Breast epithelium (tissue), 4 donors: ENCODE results near the gene FCHSD2. TPM values are rescaled to one million over a fixed set of nuclear protein-coding genes. Genes with fewer than 3 reads are reported as not detected.

ENCODE experiments used
- DNase-seq, 2 donors: peaks; one replicate each; pipeline ENCODE4 v3.0.0-alpha.2; 2019; ENCODE audit warnings: low spot score in 2 of 2
- H3K27ac ChIP-seq, 2 donors: fragments of 200-600 bp; sonication (generic) in 1 of 2; one replicate each; pipeline ENCODE4 v1.5.1; 2016 to 2019; ENCODE audit warnings: mild to moderate bottlenecking in 1 of 2
- H3K27me3 ChIP-seq, 2 donors: fragments of 200-600 bp; sonication (generic) in 1 of 2; one replicate each; pipeline versions ENCODE4 v1.5.1 to v1.6.0; 2017 to 2019; ENCODE audit warnings: control low read depth in 1 of 2, mild to moderate bottlenecking in 1 of 2
- H3K36me3 ChIP-seq: fragments of 200-600 bp; one replicate; pipeline ENCODE4 v1.5.1; 2019
- H3K4me1 ChIP-seq, 2 donors: fragments of 200-600 bp; sonication (generic); one replicate each; pipeline ENCODE4 v1.5.1; 2016 to 2019; ENCODE audit warnings: control low read depth in 1 of 2
- H3K4me3 ChIP-seq, 3 donors: fragments of 200-600 bp; sonication (generic); 1 replicate in 2 of 3; 2 replicates in 1 of 3; pipeline ENCODE4 v1.5.1; 2016 to 2019; ENCODE audit warnings: mild to moderate bottlenecking in 3 of 3, moderate library complexity in 2 of 3
- H3K9me3 ChIP-seq, 2 donors: fragments of 200-600 bp; sonication (generic) in 1 of 2; one replicate each; pipeline ENCODE4 v1.5.1; 2016 to 2019; ENCODE audit warnings: control low read depth in 1 of 2
- CTCF ChIP-seq, 3 donors: fragments of 450-650 bp; IDR thresholded peaks; one replicate each; pipeline ENCODE4 v1.5.1; 2016 to 2017; ENCODE audit warnings: antibody characterized with exemption in 3 of 3, mild to moderate bottlenecking in 3 of 3, moderate library complexity in 3 of 3
- POLR2A ChIP-seq: fragments of 450-650 bp; IDR thresholded peaks from one replicate; pipeline ENCODE4 v1.6.1; 2016; ENCODE audit warnings: antibody characterized with exemption, mild to moderate bottlenecking, moderate library complexity
- POLR2AphosphoS5 ChIP-seq, 3 donors: sonication (generic); formaldehyde crosslinking; IDR thresholded peaks; one replicate each; pipeline ENCODE4 v1.6.1; 2017; ENCODE audit warnings: antibody characterized with exemption in 3 of 3
- intact Hi-C: fragments of 100-400 bp; cut with DNase I; formaldehyde crosslinking; loops from one replicate; pipeline ENCODE4 v1.15.1; 2023; ENCODE audit warnings: low total_unique reads
- total RNA-seq, 3 donors: library from RNA; depleted of rRNA; stranded (reverse); fragments of >200 nt; gene quantifications; one replicate each; pipeline ENCODE4 v1.1.0, GENCODE V29; 2016

FCHSD2 gene
- total RNA-seq, 3 donors from 2014 or later: 15.5 to 23.4 (median 19.0) TPM

GRCh38 chr11:72875736-72876135, 266.4 kb downstream of the FCHSD2 start:
- Histone ChIP-seq H3K9me3 (no peaks in the 10 kb centered on the region), H3K4me3 (no peak overlapping the region), H3K36me3 (no peaks in the 10 kb centered on the region), H3K27me3 (no peaks in the 10 kb centered on the region), H3K27ac (no peak overlapping the region), H3K4me1 (no peaks in the 10 kb centered on the region)
- TF ChIP-seq POLR2AphosphoS5 (IDR thresholded peaks at IDR 0.05) (no peak), POLR2A (no peak), CTCF (IDR thresholded peaks at IDR 0.05) (no peak)
- intact Hi-C loops: no loop called here
- DNase-seq: no peak

- H3K4me3 ChIP-seq: no peak overlapping the region
- H3K27ac ChIP-seq: no peak overlapping the region
- intact Hi-C loops: no loop called here
- no peak for DNase-seq
- no peaks in the 10 kb centered on the region for H3K36me3 ChIP-seq
- TF ChIP-seq CTCF (IDR thresholded peaks at IDR 0.05) (no peak), POLR2AphosphoS5 (IDR thresholded peaks at IDR 0.05) (no peak), POLR2A (no peak)
- H3K9me3 ChIP-seq: no peaks in the 10 kb centered on the region
- no peaks in the 10 kb centered on the region for H3K27me3 ChIP-seq
- H3K4me1 ChIP-seq: no peaks in the 10 kb centered on the region
These were observed 270.1 kb downstream of the FCHSD2 start for GRCh38 chr11:72872012-72872411.

- Histone ChIP-seq H3K4me3 (no peak overlapping the region), H3K27me3 (no peaks in the 10 kb centered on the region), H3K27ac (no peak overlapping the region), H3K36me3 (no peaks in the 10 kb centered on the region), H3K4me1 (no peaks in the 10 kb centered on the region), H3K9me3 (no peaks in the 10 kb centered on the region)
- intact Hi-C loops: no loop called here
- DNase-seq: no peak
- TF ChIP-seq POLR2AphosphoS5 (IDR thresholded peaks at IDR 0.05): no peak
- TF ChIP-seq POLR2A: no peak
- TF ChIP-seq CTCF (IDR thresholded peaks at IDR 0.05): no peak
These were observed 271.0 kb downstream of the FCHSD2 start for GRCh38 chr11:72871119-72871518.

- no peaks in the 10 kb centered on the region for H3K36me3 ChIP-seq
- H3K4me3 ChIP-seq: no peak overlapping the region
- H3K27me3 ChIP-seq: no peaks in the 10 kb centered on the region
- no peaks in the 10 kb centered on the region for H3K4me1 ChIP-seq
- no peaks in the 10 kb centered on the region for H3K9me3 ChIP-seq
- no peak overlapping the region for H3K27ac ChIP-seq
- intact Hi-C loops: no loop called here
- no peak for TF ChIP-seq POLR2AphosphoS5 (IDR thresholded peaks at IDR 0.05)
- TF ChIP-seq POLR2A: no peak
- TF ChIP-seq CTCF (IDR thresholded peaks at IDR 0.05): no peak
- no peak for DNase-seq
These were observed 272.3 kb downstream of the FCHSD2 start for GRCh38 chr11:72869831-72870230.

GRCh38 chr11:72867970-72868369, 274.1 kb downstream of the FCHSD2 start:
- Histone ChIP-seq H3K36me3 (no peaks in the 10 kb centered on the region), H3K27me3 (no peaks in the 10 kb centered on the region), H3K9me3 (no peaks in the 10 kb centered on the region), H3K4me1 (no peaks in the 10 kb centered on the region), H3K4me3 (no peak overlapping the region), H3K27ac (no peak overlapping the region)
- TF ChIP-seq POLR2AphosphoS5 (IDR thresholded peaks at IDR 0.05) (no peak), CTCF (IDR thresholded peaks at IDR 0.05) (no peak)
- DNase-seq: no peak
- intact Hi-C loops: no loop called here
